GM18867 (cell line): ENCODE measurements around the gene PSME4.
"Not testable (repeated sequence)": the region's sequence is repeated elsewhere in the genome, so short reads cannot be mapped to it uniquely, and the experiment has no call there.

Source experiments
- ATAC-seq: cut with Tn5 transposase; IDR thresholded peaks from one replicate; pipeline ENCODE4 v1.9.1; 2021; ENCODE audit warnings: mild to moderate bottlenecking, moderate library complexity; ENCODE audit not compliant: unreplicated experiment

PSME4 gene

GRCh38 chr2:53886406-53887280 lies 84.2 kb downstream of the PSME4 start:
- no peak for ATAC-seq

DNA sequence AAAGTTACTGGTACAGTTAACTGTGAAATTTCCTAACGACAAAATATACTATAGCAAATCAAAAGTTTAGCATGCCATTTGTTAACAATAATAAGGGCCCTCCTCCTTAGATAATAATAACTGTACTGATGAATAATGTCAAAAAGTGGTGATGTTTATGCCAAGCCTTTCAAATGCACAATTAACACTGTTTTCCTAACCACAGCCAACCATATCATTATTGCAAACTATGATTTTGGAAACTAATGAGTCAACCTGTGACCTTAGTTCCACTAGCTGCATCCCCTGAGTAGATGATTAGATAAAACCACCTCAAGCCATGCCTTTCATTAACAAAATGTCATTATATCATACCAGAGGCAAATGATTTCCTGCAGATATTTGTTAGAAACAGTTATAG lies 85.9 kb downstream of the PSME4 start:
- no peak for ATAC-seq

DNA sequence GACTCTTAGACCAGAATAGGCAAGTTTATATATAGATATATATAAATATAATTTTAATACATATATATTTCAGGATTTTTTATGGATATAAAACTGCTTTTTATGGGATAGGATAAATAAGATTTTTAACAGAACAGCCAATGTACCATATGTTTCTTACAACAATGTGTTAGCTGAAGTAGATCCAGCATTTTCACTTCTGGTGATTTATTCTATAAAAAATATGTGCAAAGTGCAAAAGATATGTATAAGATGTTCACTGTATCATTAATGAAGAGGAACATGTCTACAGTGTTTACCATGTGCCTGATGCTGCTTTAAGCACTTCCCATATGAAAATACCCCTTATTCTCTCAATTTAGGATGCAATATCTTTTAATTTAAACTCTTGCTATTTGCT lies 88.8 kb downstream of the PSME4 start:
- ATAC-seq: no peak

DNA sequence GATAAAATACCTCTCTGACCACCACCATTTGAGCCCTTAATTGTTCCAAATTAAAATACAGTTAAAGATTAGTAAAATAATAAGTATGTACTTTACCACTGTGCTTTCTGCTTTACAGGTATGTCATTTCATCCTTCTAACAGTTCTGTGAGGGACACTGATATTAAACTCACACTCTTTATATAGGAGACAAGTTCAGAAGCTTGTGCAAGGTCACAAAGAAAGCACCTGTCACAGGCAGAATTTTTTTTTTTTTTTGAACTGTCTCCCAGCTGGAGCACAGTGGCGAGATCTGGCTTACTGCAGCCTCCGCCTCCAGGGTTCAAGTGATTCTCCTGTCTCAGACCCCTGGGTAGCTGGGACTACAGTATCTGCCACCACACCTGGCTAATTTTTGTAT lies 89.4 kb downstream of the PSME4 start:
- ATAC-seq: no peak

DNA sequence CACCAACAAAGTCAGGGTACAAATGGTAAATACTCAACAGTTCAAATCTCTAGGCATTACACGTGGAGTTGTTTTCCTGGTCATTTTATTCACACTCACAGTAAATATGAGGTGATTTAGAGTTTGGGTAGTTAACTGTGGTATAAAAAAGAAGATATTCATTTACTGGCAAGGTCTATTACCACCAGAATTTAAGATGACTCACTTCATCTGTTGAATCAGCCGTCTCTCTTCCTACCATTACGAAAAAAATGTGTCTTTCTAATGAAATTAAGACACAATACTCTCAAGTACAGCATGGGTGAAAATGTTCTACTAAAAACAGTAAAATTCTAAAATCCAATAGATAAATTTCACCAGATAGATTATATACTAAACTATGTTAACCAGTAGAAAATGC lies 90.0 kb downstream of the PSME4 start:
- no peak for ATAC-seq

DNA sequence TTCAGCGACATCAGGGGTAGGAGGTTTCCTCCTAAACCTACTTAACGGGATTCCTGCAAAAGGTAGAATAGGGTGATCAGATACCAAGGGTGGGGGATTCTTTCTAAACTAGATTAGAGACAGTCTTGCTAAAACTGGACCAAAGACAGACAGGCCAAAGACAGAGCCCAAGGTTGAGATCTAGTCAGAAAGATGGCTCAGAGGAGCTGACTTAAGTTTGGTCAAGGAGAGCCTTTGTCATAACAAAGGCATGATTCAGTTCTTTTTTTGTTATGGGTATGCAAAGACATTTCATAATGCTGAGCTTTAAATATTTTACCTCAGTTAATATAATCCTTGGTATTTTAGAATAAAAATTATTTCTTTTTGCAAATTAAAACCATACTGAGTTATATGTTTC lies 93.2 kb downstream of the PSME4 start:
- ATAC-seq: no peak

DNA sequence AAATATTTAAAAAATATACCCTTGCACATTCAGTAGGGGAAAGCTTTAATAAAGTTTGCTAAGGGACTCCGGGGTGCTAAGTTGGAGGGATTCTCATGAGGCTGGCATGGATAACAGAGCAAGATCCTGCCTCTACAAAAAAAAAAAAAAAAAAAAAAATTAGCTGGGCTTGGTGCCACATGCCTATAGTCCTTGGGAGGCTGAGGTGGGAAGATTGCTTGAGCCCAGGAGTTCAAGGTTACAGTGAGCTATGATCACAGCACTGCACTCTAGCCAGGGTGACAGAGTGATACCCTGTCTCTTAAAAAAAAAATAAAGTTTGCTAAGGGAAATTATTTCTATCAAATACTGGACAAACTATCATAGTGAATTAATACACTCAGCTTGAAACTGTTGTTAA lies 93.7 kb downstream of the PSME4 start:
- no peak for ATAC-seq

DNA sequence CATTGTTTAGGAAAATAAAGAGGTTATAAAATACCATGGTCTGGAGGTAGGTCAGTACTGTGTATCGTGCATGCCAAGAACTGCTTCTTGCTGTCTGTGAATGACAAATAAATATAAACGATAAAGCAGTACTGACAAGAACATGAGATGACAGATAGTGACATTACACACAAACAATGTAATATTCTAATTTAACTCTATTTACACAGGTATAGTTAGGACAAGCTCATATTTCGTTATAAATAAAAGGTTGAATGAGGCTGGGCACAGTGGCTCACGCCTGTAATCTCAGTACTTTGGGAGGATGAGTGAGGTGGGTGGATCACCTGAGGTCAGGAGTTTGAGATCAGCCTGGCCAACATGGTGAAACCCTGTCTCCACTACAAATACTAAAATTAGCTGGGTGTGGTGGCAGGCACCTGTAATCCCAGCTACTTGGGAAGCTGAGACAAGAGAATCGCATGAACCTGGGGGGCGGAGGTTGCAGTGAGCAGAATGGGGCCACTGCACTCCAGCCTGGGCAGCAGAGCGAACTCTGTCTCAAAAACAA lies 96.3 kb downstream of the PSME4 start:
- no peak for ATAC-seq

DNA sequence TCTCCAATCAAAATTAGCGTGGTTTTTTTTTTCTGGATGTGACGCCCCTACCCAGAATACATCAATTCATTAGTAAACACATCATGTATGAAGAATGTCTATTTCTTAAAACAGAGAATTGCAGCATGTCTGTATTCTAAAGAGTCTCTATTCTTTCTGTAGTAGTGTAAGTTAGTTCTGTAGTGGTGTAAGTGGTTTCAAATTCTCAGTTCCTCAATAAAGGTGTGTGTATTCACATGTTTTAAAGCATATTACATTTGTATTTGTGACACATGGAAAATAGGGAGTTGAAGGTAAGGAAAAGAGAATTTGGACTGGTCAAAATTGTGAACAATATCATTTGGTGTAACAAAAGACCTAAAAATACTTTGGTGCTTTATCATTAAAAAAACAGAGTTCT lies 103.0 kb downstream of the PSME4 start:
- no peak for ATAC-seq

- no peak for ATAC-seq
Measured at GRCh38 chr2:53867169-53867568, 103.6 kb downstream of the PSME4 start.

GRCh38 chr2:53865962-53866361 lies 104.8 kb downstream of the PSME4 start:
- ATAC-seq: no peak

GRCh38 chr2:53865264-53865663 lies 105.5 kb downstream of the PSME4 start:
- no peak for ATAC-seq

DNA sequence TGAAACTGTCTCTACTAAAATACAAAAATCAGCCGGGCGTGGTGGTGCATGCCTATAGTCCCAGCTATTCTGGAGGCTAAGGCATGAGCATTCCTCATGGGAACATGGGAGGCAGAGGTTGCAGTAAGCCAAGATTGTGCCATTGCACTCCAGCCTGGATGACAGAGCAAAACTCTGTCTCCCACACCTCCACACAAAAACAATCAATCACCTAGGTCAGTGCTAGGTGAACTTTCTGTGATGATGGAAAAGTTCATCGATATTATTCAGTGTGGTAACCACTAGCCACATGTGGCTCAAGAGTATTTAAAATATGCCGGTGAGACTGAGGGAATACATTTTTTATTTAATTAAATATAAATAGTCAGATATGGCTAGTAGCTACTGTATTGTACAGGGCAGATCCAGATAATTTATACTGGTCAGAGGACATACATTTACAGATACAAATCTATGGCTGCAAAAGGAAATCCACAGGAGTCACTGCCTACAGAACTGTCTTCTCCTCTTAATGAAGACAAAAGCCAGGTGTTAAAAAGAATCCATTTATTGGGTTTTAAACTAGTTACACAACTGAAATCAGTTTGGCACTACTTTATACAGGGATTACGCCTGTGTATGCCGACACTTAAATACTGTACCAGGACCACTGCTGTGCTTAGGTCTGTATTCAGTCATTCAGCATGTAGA lies 107.1 kb downstream of the PSME4 start:
- ATAC-seq: no peak

GRCh38 chr2:53861824-53862223 lies 109.0 kb downstream of the PSME4 start:
- ATAC-seq: no peak

DNA sequence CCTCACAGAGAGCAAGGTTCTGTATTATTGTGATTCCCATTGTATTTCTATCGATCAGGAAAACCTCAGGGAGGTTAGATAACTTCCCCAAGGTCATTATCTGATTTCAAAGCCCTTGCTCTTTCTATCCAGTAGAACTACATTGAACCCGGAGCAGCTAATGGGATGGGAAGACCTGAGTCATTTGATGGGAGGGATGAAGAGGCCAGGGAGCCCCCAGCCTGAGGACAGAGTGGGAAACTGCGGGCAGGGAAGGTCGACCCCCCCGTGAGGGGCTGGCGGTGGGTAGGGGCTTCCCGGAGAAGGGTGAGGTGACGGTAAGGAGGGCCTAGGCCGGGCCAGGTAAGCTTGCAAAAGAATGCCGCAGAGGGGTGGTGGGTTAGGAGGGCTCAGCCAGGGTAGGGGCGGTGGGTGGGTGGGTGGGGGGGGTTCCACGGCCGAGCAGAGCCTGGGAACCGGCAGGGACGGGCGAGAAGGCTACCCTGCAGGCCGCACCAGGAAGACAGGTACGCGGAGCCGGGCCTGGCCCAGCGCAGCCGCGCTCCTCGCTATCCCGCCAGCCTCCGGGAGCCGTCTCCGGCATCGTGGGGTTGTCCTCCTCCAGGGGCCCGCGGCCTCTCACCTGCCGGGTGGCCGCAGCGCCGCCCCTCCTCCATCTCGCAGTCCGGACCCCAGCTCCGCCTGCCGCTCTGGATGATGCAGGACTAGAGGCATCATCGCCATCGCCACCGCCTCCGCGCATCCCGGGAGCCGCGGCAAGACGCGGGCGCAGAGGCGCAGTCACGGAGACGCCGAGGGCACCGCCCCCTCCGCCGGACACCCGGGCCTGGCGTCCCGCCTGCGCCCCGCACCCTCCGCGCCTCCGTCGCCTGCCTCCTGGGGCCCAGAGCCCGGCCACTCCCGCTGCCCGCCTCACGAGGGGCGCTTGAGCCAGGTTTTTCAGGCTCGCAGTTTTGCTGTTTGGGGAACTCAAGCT lies 111.3 kb downstream of the PSME4 start, which contains the start of gene GPR75:
TSS of gene GPR75 (minus strand) at position 762 of the 976 bp plus-strand sequence. CDS start 5,211 bp downstream, outside the sequence.
- no peak for ATAC-seq

DNA sequence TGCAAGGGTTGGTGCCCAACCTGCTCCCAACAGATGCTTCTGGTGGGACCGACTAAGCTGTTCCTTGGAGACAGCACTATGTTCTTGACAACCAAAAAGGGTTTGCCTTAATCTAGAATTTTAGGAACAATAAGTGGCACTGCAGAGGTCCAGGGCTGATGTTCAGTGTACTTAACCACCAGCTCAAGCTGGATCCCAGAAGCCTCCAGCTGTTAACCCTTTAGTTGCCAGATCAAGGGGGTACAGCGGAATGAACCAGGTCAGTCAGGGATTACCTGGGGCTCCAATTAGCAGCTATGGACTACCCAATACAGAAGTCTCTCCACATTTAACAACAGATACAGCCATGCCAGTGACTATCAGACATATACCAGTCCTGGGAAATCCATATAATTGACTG lies 114.5 kb downstream of the PSME4 start:
- no peak for ATAC-seq

DNA sequence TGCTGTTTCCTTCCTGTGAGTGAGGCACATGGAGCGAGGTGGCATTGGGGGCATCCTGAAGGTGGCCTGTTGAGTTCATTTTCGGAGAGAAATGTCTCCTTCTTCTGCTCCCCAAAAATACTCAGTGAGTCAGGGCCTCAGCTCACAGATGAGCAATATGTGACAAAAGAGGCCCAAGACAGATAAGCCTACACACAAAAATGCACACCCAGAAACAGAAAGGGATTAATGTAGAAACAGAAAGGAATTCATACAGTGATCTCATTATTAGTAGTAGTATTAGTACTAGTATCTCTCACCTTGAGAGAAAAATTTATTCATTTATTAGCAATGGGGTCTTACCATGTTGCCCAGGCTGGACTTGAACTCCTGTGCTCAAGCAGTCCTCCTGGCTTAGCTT lies 116.1 kb downstream of the PSME4 start:
- ATAC-seq: peak; percentile 64

DNA sequence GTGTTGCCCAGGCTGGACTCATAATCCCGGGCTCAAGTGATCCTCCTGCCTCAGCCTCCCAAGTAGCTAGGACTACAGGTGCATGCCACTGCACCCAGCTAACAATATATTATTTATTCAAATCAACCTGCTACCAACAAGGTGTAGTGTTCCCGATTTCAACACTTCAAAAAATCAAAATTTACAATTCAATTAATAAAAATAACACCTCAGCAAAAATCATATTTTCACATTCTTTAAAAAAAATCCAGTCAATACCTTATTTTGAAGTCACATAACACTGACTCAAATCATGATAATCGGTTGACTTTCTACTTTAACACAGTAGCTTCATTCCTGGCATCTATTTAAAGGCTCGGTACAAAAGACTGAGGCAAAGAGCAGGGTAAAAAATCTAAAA lies 118.3 kb downstream of the PSME4 start:
- no peak for ATAC-seq

DNA sequence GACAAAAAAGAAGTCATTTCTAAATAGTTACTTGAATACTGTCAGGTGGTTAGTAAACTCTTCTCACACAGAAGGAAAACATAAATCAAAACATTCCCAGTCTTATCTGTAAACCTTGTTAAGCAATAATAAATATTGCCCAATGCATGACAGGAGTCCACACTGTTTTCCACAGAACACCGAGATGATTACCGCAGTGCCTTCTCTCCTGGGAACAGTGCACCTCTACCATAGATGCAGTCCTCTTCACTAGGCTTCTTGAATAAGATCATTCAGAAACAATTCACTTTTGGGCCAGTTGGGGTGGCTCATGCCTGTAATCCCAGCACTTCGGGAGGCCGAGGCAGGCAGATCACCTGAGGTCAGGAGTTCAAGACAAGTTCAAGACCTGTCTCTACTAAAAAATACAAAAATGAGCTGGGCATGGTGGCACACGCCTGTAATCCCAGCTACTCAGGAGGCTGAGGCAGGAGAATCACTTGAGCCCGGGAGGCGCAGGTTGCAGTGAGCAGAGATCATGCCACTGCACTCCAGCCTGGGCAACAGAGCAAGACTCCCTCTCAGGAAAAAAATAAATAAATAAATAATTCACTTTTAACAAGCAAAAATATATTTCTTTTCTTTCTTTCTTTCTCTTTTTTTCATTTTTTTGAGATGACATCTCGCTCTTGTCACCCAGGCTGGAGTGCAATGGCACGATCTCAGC lies 119.6 kb downstream of the PSME4 start:
- ATAC-seq: not testable (repeated sequence)

DNA sequence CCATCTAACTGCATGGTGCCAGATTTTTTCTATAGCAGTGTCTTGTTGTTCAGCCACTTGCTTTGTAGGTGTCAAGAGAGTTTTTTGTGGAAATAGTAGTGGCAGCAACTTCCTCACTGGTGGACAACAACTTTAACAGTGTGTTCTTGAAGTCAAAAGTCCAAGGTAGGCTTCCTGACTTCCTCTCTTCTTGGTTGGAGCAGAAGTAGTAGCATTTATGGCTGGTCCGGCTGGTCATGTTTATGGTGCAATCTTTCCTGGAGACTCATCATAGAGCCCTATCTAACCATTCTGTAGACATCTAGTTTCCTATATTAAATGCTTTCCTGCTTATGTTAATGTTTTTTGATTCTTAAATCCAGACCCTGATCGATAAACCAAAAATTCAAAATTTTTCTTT lies 122.7 kb downstream of the PSME4 start:
- ATAC-seq: no peak
